Uterus (tissue), 2 donors: ENCODE data around the gene PAH.

Experiments used
- POLR2A ChIP-seq, 2 donors: fragments of 450-650 bp; IDR thresholded peaks; one replicate each; pipeline ENCODE4 v1.6.1; 2016; ENCODE audit warnings: antibody characterized with exemption in 2 of 2, mild to moderate bottlenecking in 1 of 2, moderate library complexity in 1 of 2
- TF ChIP-seq, protein P1 (sequence below), 4 experiments: fragments of 200-600 bp in 2 of 4; fragments of 450-650 bp in 2 of 4; sonication (generic) in 2 of 4; IDR thresholded peaks; one replicate each; pipeline ENCODE4 v1.5.1; 2016 to 2019; ENCODE audit warnings: antibody characterized with exemption in 4 of 4, mild to moderate bottlenecking in 2 of 4, moderate library complexity in 1 of 4

- TF ChIP-seq, protein P1, sequence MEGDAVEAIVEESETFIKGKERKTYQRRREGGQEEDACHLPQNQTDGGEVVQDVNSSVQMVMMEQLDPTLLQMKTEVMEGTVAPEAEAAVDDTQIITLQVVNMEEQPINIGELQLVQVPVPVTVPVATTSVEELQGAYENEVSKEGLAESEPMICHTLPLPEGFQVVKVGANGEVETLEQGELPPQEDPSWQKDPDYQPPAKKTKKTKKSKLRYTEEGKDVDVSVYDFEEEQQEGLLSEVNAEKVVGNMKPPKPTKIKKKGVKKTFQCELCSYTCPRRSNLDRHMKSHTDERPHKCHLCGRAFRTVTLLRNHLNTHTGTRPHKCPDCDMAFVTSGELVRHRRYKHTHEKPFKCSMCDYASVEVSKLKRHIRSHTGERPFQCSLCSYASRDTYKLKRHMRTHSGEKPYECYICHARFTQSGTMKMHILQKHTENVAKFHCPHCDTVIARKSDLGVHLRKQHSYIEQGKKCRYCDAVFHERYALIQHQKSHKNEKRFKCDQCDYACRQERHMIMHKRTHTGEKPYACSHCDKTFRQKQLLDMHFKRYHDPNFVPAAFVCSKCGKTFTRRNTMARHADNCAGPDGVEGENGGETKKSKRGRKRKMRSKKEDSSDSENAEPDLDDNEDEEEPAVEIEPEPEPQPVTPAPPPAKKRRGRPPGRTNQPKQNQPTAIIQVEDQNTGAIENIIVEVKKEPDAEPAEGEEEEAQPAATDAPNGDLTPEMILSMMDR (IDR thresholded peaks at IDR 0.05): no peak
- TF ChIP-seq POLR2A (IDR thresholded peaks at IDR 0.05): no peak
Measured at GRCh38 chr12:102958073-102958829, 41.2 kb upstream of the PAH start.
